Measurements from ENCODE around the gene JAM3.
"Not testable (repeated sequence)": the region's sequence is repeated elsewhere in the genome, so short reads cannot be mapped to it uniquely, and the experiment has no call there.

The JAM3 gene

DNA sequence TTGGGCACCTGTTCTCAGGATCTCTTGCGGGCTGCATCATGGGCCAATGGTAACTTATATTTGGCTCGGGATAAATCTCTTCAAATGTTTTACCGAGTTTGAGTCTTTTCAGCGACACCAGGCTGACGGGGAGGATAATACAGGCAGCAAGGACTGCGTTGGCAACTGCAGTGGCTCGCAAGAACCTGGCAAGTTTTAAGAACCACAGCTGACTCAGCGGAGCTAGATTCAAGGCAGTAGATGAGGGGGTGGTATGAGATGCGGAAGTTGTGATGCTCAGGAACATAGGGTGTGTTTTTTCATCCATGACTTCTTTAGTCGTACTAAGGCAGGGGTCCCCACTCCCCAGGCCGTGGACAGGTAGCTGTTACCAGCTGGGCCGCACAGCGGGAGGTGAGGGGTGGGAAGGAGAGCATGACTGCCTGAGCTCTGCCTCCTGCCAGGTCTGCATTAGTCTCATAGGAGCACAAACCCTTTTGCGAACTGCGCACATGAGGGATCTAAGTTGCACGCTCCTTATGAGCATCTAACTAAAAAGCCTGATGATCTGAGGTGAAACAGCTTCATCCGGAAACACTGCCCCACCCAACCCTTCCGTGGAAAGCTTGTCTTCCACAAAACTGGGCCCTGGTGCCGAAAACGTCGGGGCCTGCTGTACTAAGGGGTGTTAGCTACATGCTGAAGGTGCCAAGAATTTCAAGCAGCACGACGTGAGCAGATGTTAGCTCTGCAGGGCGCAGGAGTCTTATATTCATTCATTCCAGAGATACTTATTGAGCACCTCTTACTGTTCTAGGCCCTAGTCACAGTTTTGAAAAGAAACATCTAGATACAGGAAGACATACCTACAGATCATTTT, 6.4 kb upstream of the JAM3 start:
- no peak for DNase-seq (ENCODE audit: low read depth)

DNA sequence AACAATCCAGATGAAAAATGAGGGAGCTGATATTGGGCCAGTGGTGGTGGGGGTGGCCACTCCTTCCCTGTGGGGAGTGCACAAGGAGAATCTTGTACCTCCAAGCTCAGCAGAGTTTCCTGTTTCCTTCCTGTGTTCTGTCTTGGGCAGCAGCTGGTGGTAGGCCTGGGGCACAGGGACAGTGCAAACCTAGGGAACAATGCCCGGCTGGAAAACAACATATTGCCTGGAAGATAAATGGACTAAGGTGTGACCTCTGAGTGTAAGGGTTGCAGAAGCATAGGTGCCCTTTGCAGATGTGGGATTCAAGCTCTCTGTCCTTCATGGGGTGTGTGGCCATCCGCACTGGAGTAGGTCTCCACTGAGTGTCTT, 5.8 kb upstream of the JAM3 start:
- DNase-seq (ENCODE audit: low read depth) = no peak

DNA sequence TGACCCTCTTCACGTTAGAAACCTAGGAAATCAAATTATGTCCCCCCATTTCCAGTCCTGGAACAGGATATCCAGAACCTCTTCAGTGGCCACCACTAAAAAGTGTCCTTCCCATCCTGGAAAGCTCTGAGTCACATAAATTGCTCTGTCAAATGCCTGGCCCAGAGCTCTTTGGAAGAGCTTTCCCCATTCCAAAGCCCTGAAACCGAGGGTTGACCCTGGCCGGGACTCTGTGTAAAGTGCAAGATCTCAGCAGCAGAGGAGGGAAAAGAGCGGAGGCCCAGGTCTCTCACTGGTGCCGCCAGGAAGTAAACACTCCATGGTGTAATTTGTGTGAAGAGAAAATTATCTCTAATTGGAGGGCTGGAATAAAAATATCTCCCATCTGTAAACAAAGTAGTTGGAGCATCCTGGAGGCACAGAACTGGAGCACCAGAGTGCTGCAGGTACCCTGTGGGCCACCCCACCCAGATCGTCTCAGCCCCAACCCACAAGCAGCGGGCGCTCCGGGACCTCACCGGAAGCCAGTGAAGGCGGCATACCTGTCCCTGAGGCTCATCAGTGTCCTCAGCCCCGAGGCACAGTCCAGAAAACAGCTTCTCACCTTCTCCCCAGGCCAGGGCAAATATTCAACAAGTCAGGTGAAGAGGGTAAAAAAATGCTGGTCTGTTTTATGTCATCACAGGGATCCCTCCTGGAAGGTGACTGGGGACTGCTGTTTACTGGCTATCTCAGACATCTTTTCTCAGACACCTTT, 4.7 kb upstream of the JAM3 start:
- DNase-seq (ENCODE audit: low read depth) = no peak

DNA sequence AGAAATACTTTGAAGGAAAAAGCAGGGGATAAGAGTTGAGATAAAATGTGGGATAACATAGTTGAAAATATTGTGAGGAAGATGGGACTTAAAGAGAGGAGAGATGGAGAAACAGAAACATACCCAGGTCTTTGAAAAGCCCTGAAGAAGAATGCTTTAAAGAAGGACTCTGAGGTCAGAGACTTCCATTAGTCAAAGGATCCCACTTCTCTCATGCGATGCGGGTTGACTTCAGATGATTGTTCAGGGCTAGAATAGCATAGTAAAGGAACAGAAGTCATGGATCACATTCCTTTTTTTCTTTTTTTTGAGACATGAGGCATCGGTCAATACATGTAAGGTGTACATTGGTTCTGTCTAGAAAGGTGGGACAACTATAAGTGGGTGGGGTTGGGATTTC, 3.5 kb upstream of the JAM3 start:
- DNase-seq (ENCODE audit: low read depth) = no peak

DNA sequence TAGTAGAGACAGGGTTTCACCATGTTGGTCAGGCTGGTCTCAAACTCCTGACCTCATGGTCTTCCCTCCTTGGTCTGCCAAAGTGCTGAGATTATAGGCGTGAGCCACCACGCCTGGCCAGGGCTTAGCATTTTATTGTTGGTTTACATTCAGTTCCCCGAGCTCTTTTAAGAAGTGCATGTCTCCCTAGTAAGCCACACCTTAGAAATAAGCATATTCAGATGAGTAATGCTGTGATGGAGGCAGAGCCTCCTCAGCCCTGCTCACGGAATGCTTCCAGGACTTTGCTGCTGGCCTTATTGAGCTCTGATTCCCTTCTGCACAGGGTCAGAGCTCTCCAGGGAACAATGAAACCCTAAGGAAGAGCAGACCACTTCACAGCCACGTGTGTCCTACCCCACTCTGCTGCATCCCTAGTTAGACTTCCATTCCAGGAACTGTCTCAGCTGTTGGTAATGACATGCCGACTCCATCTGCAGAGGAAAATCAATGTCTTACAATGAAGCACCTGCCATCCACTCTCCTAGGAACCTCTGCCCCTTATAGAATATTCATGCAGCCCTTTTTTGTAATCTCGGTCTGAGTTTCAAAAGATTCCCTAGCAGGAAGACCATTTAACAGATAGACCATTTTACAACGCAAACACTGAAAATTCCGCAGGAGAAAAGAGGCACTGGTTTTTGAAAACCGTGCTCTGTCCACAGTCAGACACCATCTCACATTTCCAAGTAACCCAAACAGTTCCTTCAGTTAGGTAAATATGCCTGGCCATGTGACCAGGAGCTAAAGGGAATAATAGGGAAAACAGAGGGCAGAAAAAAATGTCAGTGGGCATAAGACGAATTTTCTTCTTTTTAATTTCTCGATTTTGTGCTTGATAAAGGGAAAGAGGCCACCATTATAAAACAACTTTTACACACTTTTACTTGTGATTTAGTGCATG, 1.7 kb upstream of the JAM3 start:
- no peak for DNase-seq (ENCODE audit: low read depth)

DNA sequence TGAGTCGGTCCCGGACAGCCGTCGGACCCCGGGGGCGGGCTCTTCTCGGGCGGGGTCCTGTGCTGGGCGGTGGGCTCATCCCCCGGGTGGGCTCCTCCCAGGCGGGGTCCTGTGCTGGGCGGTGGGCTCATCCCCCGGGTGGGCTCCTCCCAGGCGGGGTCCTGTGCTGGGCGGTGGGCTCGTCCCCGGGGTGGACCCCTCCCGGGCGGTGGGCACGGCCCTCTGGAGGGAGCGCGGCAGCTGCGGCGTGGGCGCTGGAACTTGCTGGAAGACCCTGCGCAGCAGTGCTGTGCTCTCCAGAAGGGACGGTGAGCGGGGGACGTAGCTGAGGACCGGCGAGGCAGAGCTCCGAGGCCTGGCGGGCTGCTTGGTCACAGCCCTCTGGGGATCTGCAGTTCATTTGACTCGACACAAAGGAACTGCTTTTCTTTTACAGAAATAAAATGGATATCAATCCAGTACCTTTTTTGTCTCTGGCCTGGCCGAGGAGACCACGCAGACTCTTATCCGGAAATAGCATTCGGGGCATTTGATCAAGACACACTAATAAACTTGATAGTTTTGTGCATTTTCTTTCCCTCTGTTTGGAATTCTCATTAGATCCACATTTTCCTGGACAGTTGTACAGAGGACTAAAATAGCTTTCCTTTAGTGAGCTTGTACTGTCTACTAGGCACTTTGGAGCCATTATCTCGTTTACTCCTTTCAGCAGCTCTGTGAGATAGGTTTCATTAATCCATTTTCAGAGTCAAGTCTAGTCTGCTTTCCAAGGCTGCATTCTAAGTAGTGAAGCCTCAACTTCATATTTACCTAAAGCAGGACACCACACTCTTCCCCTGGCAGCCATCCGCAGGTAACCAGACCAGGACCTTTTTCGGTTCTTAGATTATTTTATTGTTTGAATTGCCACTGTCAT, 812 bp downstream of the JAM3 start:
- no peak for DNase-seq (ENCODE audit: low read depth)

DNA sequence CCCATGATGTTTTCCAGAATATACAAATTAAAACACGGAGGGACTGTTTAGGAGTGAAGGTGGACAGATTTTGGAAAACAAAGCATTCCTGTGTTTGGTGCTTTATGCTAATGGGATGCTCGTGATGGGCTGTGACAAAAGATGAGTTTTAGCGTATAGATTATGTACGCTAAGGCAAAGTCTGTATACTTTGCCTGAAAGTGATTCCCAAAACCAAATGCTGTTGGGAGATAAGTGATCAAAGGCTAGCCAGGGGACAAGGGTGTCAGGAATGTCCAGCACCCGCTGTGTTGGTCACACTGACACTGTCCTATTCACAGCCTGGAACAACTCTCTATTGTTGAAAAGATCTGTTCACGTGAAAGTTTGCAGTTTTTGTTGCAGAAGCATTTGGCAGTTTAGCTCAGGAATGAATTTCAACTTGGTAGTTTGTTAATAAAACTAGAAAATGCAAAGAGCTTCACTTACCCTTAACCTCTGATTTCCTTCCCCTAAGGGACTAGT, 1.5 kb downstream of the JAM3 start:
- DNase-seq (ENCODE audit: low read depth) = no peak

DNA sequence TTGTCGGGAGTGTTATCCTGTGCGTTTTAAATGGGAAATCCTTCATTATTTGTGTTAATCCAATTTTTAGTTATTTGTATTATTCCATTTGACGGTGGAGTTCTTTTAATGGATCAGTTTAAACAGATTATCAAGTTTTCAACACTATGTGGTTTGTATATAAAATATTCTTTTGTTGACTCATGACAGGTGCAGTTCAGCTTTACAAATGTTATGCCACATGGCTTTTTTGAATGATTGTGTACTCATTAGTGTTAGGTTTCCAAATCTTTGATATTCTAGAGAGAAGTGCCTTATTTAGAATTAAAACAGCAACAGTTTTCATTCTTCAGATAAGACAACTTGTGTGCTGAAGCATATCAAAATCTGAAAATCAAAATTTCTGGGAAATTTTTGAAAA, 2.4 kb downstream of the JAM3 start:
- no peak for DNase-seq (ENCODE audit: low read depth)

DNA sequence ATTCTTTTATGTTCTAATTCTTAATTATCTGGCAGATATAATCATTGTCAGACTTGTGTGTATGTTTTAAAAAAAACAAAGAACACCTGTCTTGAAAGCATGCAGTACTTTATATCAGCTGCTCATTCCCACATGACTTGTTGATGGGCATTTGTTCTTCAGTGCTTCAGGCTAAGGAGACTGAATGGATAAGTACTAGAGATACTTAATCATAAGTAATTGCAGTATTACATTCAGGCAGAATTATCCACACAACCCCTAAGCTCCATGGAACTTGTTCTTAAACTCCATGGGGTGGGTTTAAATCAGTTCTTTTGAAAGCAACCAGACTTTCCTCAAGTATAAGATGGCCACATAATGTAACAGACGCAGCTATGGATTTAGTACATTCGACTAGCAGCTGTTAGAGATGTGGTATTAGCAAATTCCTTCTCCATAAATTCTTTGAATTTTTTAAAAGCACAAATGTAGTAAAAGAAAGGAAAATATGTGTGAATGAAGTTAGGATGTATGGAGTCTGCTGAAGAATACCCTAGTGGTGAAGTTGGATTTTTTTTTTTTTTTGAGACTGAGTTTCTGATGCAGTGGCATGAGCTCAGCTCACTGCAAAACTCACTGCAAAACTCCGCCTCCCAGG, 3.0 kb downstream of the JAM3 start:
- DNase-seq (ENCODE audit: low read depth) = no peak

DNA sequence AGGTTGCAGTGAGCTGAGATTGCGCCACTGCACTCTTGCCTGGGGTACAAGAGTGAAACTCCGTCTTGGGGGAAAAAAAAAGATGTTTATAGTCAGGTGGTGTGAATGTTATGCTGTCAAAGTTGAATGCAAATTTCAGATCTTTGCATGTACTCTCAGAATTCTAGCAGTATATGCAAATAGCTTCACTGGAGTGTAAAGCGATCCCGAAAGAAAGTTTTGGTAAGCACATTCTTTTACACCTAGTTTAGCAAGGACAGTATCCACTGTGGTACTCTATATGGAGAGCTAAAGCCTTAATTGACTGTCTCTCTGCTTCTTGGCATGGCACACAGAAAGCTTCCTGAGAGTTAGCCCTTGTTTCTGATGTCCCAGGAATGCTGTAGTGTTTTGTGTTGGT, 4.0 kb downstream of the JAM3 start:
- no peak for DNase-seq (ENCODE audit: low read depth)

DNA sequence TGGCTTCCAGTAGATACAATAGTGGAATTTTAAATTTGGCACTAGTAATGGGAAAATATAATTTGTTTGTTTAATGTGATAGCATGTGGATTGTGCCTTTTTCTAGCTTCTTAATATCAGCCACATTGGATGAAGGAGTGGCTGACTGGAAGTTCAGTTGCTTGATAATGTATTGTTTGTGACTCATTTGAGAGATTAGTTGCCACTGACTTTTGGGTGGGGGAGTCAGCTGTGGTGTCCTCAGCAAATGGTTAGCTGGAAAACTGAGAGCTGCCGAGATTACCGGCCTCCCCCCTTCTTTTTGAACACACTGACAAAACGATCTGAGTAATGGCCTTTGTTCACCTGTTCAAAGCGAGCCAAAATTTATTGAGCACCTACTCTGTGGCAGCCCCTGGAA, 5.5 kb downstream of the JAM3 start:
- DNase-seq (ENCODE audit: low read depth) = no peak

DNA sequence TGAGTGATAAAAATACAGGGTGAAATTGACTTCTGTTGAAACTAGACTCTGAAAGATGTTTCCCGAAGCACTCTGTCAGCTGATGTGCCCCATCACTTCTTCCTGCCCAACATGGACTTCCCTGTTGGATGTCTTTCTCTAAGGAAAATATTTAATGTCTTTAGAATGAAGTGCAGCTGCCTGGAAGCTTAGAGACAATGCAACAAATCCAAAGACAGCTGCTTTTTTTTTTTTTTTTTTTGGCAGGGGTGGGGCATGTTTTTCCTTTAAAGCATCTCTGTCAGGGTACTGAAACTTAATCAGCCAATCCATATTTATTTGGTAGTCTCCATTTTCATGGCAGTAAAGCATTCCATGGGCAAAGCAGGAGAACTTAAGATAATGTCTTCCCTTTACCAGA, 5.9 kb downstream of the JAM3 start:
- no peak for DNase-seq (ENCODE audit: low read depth)

DNA sequence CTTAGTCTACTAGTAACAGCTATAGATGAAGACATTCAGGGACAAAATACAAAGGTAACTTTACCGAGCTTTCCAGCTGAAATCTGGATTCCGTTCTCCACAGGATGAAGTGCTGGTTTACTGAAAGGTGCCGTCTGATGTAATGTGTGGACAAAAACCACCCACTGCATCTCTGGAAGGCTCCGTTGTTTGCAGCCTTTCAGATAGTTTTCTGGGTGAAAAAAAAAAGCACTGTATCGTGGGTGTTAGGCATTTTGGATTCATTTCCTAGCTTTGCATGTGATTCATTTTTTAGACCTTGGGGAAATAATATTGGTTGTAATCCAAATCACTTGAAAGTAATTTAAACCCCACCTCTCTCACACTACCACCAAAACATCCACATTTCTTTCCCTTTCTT, 10.4 kb downstream of the JAM3 start:
- no peak for DNase-seq (ENCODE audit: low read depth)

DNA sequence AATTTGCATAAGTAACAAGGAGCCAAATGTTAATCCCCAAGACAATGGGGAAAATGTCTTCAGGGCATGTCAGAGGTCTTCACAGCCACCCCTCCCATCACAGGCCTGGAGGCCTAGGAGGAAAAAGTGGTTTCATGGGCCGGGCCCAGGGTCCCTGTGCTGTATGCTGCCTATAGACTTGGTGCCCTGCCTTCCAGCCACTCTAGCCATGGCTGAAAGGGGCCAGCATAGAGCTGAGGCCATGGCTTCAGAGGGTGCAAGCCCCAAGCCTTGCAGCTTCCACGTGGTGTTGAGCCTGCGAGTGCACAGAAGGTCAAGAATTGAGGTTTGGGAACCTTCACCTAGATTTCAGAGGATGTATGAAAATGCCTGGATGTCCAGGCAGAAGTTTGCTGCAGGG, 12.4 kb downstream of the JAM3 start:
- not testable (repeated sequence) for DNase-seq (ENCODE audit: low read depth)

DNA sequence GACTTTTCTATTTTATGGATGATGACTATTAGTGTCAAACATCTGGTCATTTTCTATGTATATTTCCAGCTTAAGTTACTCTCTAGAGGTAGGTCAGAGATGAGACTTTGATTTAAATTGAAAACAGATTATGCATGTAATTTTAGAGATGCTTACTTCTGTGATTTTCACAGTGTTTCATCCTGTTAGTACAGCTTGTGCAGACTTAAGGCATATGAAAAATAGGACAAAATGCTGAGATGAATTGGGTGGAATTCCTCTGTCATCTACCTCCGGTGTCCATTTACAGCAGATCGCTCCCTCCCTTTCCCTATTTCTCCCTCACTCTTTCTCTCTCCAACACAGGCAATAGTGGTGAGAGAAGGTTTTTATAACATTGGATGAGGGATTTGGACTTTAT, 14.1 kb downstream of the JAM3 start:
- no peak for DNase-seq (ENCODE audit: low read depth)

DNA sequence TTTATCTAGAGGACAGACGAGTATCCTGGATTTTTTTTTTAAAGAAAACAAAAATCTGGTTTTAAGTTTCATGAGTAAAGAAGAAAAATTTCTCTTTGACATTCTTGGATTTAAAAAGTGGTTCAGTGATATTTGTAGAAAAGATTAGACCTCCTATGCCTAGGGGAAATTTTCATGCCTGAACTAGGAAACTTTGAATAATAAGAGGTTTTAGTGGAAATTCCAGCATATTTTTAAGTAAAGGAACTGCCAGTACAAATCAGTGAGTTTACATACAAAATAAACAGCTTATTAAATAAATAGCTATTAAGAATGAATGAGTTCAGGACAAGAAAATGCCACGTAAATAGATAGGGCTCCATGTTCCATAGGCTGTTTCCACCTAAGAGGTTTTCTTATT, 17.5 kb downstream of the JAM3 start:
- no peak for DNase-seq (ENCODE audit: low read depth)

DNA sequence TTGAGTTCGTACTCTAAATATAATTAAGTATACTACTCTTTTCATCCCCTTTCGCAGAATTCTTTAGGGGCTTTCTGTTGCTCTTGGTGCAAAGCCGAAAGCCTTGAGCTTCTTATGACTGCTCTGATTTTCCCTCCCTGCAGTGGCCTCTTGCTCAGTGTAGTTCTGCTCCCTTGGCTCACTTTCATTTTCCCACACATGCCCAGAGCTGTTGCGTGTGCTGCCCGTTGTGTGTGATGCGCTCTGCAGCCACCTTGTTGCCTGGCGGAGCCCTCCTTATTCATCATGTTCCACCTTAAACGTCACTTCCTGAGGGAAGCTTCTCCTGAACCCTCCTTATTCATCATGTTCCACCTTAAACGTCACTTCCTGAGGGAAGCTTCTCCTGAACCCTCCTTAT, 23.1 kb downstream of the JAM3 start:
- not testable (repeated sequence) for DNase-seq (ENCODE audit: low read depth)

DNA sequence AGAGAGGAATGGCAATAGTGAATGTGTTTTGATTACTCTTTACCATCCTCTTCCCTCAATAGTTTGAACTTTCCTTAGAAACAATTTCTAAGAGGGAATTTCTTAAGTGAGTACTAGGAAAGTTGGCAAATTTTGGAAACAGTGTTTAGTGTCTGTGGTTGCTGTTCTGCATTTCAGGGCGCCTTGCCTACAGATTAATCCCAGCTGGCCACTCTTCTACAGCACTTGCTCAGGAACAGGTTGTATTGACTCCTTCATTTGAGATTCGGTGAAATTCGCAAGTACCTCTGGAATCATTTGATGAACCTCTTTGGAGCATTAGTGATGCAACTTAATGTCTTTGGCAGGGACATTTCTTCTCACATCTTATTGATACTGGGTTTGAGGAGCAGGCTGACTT, 28.3 kb downstream of the JAM3 start:
- no peak for DNase-seq (ENCODE audit: low read depth)

DNA sequence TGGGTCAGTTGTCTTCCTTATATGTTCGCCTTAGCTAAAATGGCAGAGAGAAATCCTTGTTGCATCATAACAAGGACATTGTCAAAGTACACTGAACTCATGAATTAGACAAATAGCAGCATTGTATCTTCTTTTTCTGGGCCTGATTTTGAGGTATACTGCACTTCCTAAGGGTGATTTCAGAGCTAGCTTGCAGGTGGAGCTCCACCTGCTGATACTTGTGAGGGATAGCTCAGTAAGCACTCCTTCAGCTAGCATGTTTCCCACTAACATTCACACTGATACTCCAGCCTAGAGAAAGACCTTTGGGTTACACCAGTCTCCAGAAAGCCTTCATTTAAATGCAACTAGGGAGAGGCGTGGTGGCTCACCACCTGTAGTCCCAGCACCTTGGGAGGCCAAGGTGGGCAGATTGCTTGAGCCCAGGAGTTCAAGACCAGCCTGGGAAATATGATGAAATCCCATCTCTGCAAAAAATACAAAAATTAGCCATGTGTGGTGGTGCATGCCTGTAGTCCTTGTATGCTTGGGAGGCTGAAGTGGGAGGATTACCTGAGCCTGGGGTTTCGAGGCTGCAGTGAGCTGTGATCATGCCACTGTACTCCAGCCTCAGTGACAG, 29.8 kb downstream of the JAM3 start:
- DNase-seq (ENCODE audit: low read depth) = no peak

DNA sequence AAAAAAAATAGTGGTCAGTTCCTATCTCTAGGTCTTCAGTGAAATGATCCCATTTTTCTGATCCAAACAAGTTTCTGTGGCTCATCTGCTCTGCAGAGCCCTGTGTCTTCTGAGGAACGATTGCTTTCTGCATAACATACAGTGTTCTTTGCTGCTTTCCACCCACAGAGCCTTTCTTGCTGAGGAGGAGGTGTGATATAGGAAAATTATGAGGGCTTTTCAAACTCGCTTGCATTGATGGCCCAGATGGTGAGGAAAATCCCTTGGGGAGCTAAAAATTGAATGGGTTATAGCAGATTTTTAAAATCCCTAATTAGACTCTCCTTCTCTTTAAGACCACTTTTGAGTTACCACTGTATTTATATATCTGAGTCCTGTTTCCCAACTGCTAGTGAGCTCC, 31.3 kb downstream of the JAM3 start:
- DNase-seq (ENCODE audit: low read depth) = no peak

Data from activated T-cell treated with anti-CD3 and anti-CD28 coated beads for 1 hour (primary cell).